GM19438 (cell line): ENCODE measurements around the gene MYO10.

Source experiments
- ATAC-seq: cut with Tn5 transposase; IDR thresholded peaks from one replicate; pipeline ENCODE4 v1.9.1; 2021; ENCODE audit warnings: low read depth; ENCODE audit not compliant: unreplicated experiment

MYO10 gene

DNA sequence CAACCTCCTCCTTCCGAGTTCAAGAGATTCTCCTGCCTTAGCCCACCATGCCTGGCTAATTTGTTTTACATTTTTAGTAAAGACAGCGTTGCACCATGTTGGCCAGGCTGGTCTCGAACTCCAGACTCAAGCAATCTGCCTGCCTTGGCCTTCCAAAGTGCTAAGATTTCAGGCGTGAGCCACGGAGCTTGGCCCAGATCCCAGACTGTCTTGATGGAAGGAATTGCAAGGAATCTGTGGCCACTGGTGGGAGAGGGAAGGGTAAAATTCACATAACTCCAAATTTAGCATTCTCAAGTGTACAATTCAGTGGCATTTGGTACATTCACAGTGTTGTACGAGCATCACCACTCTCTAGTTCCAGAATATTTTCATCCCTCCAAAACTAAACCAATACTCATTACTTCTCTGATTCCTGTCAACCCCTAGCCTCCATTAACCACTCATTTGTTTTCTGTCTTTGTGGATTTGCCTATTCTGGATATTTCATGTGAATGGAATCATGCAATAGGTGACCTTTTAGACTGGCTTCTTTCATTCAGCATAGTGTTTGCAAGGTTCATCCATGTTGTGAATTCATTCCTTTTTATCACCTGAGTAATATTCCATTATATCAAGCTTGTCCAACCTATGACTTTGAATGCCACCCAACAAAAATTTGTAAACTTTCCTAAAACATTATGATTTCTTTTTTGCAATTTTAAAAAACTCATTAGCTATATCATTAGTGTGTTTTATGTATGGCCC is 8.9 kb upstream of the MYO10 start:
- ATAC-seq = no peak

DNA sequence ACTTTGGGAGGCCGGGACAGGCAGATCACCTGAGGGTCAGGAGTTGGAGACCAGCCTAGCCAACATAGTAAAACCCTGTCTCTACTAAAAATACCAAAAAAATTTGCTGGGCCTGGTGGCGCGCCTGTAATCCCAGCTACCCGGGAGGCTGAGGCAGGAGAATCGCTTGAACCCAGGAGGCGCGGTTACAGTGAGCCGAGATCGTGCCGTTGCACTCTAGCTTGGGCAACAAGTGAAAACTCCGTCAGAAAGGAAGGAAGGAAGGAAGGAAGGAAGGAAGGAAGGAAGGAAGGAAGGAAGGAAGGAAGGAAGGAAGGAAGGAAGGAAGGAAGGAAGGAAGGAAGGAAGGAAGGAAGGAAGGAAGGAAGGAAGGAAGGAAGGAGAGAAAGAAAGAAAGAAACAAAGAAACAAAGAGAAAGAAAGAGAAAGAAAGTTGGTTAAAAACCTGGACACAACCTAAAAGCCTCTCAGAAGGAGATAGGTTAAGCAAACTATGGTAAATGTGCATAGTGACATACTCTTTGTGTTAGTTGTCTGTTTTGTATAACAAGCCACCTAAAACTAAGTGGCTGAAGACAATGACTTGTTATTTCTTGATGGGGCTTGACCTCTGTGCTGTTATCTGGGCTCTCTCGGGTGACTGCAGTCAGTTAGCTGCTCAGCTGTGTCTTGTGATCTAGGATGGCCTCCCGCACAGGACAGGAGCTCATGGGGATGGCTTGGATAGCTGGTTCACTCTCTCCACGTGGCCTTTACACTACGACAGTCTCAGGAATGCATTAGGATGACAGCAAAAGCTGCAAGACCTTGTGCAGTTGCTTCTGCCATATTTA is 8.0 kb upstream of the MYO10 start:
- no peak for ATAC-seq

- ATAC-seq = no peak
Observed at GRCh38 chr5:16937503-16938161, 1.5 kb upstream of the MYO10 start.

DNA sequence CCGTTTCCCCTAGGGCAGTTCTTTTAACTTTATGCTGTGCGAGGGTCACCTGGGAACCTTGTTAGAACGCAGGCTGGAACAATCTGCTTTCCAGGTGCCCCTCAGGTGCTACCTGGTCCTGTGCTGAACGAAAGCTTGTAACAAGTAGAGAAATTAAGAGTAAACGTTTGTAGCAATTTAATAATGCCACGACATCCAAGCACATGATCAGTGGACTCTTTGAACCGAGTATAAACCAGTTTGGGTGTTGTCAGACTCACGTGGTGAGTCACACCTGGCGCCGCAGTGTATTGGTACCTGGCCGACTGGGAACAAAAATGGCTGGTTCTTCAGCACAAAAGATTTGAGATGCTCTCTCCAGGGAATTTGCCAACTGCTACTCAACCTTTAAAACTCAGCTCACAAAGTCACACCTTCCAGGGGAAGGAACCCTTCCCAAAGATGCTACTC is 926 bp upstream of the MYO10 start:
- no peak for ATAC-seq

- ATAC-seq = peak; percentile 64
Observed at GRCh38 chr5:16935231-16936149, 598 bp downstream of the MYO10 start.

GRCh38 chr5:16934677-16935153 is 1.4 kb downstream of the MYO10 start:
- no peak for ATAC-seq

DNA sequence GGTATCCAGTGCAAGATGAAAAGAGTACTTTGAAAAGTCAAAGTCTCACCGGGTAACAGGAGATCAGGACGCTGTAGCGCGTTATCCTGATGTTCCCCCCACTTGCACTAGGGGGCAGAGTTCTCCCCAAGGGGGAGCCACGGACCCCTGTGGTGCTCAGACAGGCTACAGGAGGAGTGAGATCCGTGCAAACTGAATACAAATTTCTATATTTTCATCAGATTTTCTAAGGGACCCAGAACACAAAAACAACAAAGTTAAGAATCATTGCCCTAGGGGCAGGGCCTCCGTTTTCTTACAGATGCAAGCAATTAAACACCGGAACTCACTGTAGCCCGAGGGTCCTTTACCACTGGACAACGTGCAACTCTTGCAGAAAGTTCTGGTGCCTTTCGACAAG is 2.0 kb downstream of the MYO10 start:
- peak; percentile 51 for ATAC-seq

DNA sequence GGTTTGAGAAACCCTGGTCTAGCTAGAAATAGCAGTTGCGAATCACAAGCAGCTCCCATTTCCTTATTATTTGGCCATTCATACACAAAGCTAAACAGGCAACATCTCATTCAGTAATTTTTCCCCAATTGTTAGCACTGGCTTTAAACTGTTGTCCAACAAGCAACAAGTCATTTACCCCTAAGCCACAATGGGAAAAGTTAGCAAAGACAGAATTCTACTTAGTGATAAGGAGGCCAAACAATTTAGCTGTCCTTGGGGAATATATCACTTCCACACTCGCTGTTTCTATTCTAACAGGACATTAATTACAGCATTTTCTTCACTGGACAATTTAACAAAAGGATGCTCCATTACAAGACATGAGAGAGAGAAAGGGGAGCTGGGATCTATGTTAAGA is 2.8 kb downstream of the MYO10 start:
- ATAC-seq = no peak

DNA sequence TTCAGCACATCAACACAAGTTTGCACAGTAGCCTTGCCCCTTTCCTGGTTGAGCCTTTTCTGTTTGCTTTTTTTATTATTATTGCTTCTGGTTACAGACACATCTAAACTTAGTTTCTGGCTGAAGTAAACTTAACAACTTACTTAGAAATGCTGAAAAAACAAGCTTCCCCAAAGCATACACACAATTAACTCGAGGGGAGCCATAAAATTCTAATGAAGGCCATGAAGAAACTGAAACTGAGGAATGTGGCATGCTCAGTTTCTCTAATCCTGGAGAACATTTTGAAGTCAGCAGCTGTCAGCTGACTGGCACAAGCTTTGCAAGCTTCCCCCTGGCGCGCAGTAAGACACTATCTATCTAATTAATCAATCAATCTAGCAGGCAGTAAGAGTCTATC is 3.7 kb downstream of the MYO10 start:
- ATAC-seq = no peak

- ATAC-seq = no peak
Observed at GRCh38 chr5:16931334-16932110, 4.6 kb downstream of the MYO10 start.

DNA sequence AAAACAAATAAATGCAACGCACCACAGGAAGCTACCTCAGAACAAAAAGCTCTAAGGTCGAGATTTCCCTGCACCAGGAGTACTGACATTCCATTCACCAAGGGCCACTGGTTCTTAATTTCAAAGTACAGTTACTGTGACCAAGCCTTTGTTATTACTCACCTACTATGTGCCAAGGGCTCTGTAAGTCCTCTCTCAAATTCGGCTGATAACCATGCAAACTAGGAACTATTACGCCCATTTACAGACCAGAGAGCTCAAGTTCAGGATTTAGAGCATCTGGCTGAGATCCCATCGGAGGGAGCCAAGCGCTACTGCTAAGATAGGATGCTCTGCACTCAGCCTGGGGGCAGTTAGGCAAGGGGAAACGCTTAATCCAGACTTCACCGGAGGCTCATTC is 5.6 kb downstream of the MYO10 start:
- ATAC-seq = no peak

DNA sequence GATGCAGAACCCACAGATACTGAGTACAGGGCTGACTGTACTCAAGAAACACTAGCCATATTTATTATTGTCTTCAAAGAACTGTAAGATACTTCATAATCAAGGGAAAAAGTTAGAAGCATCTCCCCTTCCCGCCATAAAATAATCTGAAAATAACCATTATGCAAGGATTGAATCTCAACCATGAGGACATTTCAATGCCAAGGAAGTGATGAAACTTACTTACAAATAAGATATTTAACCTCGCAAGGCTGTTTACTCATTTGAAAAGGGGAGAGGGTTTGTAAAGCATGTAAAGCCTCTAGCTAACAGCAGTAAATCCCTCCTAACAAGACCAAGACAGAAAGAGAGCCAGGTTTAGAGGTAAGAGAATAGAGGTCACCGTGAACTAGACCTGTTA is 6.3 kb downstream of the MYO10 start:
- no peak for ATAC-seq

DNA sequence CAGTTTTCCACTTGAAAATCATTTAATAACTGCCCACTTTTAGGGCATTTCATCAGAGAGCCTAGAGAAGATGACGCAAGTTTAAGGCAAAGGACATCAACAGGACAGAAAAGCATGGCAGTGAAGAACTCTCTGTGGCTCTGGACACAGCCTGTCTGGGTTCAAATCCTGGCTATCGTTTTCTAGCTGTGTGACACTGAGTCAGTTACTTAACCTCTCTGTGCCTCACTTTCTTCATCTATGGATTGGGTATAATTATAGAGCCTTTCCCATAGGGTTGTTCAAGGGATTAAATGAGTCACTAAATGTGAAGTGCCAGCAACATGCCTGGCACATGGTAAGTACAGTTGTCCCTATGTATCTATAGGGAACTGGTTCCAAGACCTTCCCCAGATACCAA is 6.7 kb downstream of the MYO10 start:
- ATAC-seq = no peak

DNA sequence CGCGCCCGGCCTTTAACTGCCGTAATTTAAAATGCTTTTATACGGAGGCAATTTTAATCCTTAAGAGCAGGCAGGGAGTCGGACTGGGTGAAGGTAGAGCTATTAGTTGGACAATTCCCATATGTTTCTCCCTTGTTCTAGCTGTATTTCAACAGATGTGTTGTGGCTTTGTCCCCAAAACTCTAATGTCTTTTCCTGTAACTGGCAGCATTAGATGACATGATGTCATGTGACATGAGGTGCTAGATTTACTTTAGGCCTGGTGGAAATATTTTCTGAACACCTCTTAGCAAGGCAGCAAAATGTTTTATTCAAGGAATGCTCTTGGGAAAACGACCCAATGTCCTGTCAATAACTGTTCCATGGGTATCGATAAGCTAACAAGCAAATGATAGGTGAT is 8.5 kb downstream of the MYO10 start:
- ATAC-seq = no peak

DNA sequence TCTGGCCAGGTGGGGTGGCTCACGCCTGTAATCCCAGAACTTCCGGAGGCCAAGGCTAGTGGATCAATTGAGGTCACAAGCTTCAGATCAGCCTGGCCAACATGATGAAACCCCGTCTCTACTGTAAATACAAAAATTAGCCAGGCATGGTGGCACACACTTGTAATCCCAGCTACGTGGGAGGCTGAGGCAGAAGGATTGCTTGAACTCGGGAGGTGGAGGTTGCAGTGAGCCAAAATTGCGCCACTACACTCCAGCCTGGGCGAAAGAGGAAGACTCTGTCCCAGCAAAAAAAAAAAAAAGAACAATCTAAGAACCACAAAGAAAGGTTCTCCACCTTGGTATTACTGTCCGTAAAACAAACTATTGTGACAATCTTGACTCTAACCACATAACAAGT is 9.7 kb downstream of the MYO10 start:
- no peak for ATAC-seq

- ATAC-seq = no peak
Observed at GRCh38 chr5:16924206-16924605, 11.9 kb downstream of the MYO10 start.

- peak; percentile 86 for ATAC-seq
Observed at GRCh38 chr5:16922430-16922829, 13.7 kb downstream of the MYO10 start.

GRCh38 chr5:16921211-16921610 is 14.9 kb downstream of the MYO10 start:
- no peak for ATAC-seq

- ATAC-seq = no peak
Observed at GRCh38 chr5:16920109-16920816, 15.8 kb downstream of the MYO10 start.
